Hair follicular keratinocyte (primary cell): Measurements from ENCODE around the gene TMEM127. TPM values are rescaled to one million over a fixed set of nuclear protein-coding genes. Genes with fewer than 3 reads are reported as not detected.

Experiments used
- total RNA-seq: library from RNA; depleted of rRNA; stranded (reverse); fragments of >200 nt; gene quantifications from 2 replicates; pipeline ENCODE4 v1.2.3, GENCODE V29; 2015

Gene TMEM127
- total RNA-seq: 21.2 and 21.9 TPM in 2 replicates

GRCh38 chr2:96265840-96266679, at the start of gene TMEM127, which contains the start of gene CIAO1:
Gene TMEM127, minus strand, starts transcription at chr2:96265997. Its CDS starts 616 bp downstream, at chr2:96265381.
Gene CIAO1, plus strand, starts transcription at chr2:96266225. Its CDS starts 126 bp downstream, at chr2:96266351.

GRCh38 chr2:96305091-96305978, 39.5 kb upstream of the TMEM127 start, which contains the start of gene SNRNP200:
Gene SNRNP200, minus strand, starts transcription at chr2:96305546. Its CDS starts 109 bp downstream, at chr2:96305437.

GRCh38 chr2:96208143-96209010, 57.4 kb downstream of the TMEM127 start, which contains the start of gene STARD7:
Gene STARD7, minus strand, starts transcription at chr2:96208827. Its CDS starts 393 bp downstream, at chr2:96208434.

Other genes starting within 250 kb of the TMEM127 start
- 1.4 and 2.8 TPM in 2 replicates for gene GPAT2, start 231.1 kb downstream of the TMEM127 start, total RNA-seq
- gene ADRA2B, start 149.4 kb downstream of the TMEM127 start, total RNA-seq: 0.08 TPM in 1 of 2 replicates, not detected in the other
- gene ASTL, start 127.5 kb downstream of the TMEM127 start, total RNA-seq: not detected in 2 replicates
- gene DUSP2, start 120.6 kb downstream of the TMEM127 start, total RNA-seq: 14.1 and 14.2 TPM in 2 replicates
- 75.4 and 120 TPM in 2 replicates for gene STARD7, start 57.2 kb downstream of the TMEM127 start, total RNA-seq
- 74.4 and 78.2 TPM in 2 replicates for gene CIAO1, start 228 bp upstream of the TMEM127 start, total RNA-seq
- gene SNRNP200, start 39.5 kb upstream of the TMEM127 start, total RNA-seq: 48.8 and 68.5 TPM in 2 replicates
- gene ITPRIPL1, start 59.3 kb upstream of the TMEM127 start, total RNA-seq: 0.55 and 1.0 TPM in 2 replicates
- gene NCAPH, start 69.8 kb upstream of the TMEM127 start, total RNA-seq: 10.9 and 38.8 TPM in 2 replicates
- gene NEURL3, start 239.4 kb upstream of the TMEM127 start, total RNA-seq: not detected in 2 replicates